Gastroesophageal sphincter (tissue), 3 donors: ENCODE data around the gene APBA2.

Experiments used
- EP300 ChIP-seq: sonication (generic); formaldehyde crosslinking; IDR thresholded peaks from one replicate; pipeline ENCODE4 v1.6.1; 2017; ENCODE audit warnings: antibody characterized with exemption, mild to moderate bottlenecking
- POLR2A ChIP-seq, 2 donors: fragments of 450-650 bp; IDR thresholded peaks; one replicate each; pipeline ENCODE4 v1.6.1; 2017; ENCODE audit warnings: antibody characterized with exemption in 2 of 2, mild to moderate bottlenecking in 2 of 2, moderate library complexity in 1 of 2
- TF ChIP-seq, protein P1 (sequence below), 4 experiments: fragments of 200-600 bp in 2 of 4; fragments of 450-650 bp in 2 of 4; sonication (generic) in 1 of 4; IDR thresholded peaks; one replicate each; pipeline ENCODE4 v1.5.1; 2017 to 2019; ENCODE audit warnings: antibody characterized with exemption in 4 of 4, mild to moderate bottlenecking in 2 of 4, moderate library complexity in 2 of 4

DNA sequence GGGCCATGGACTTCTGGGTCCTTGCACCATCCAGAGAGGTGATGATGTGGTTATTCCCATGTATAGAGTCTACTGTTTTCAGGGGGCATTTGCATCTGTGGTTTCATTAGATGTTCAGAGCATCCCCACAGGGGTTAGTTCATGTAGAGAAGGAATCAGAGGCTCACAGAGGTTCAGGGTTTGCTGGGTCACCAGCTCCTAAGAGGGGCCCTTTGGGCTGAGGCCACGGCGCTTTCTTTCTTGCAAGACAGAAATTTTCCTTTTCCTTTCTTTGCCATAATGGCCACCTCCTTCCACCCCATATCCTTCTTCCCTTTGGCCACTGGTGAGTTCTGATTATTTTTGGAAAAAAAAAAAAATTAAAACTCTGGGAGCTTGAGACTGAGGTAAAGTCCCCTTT is 62.3 kb downstream of the APBA2 start:
- TF ChIP-seq, protein P1, sequence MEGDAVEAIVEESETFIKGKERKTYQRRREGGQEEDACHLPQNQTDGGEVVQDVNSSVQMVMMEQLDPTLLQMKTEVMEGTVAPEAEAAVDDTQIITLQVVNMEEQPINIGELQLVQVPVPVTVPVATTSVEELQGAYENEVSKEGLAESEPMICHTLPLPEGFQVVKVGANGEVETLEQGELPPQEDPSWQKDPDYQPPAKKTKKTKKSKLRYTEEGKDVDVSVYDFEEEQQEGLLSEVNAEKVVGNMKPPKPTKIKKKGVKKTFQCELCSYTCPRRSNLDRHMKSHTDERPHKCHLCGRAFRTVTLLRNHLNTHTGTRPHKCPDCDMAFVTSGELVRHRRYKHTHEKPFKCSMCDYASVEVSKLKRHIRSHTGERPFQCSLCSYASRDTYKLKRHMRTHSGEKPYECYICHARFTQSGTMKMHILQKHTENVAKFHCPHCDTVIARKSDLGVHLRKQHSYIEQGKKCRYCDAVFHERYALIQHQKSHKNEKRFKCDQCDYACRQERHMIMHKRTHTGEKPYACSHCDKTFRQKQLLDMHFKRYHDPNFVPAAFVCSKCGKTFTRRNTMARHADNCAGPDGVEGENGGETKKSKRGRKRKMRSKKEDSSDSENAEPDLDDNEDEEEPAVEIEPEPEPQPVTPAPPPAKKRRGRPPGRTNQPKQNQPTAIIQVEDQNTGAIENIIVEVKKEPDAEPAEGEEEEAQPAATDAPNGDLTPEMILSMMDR (IDR thresholded peaks at IDR 0.05): no peak
- TF ChIP-seq EP300: no peak
- no peak for TF ChIP-seq POLR2A (IDR thresholded peaks at IDR 0.05)
